Lung microvascular endothelial cell (primary cell): Measurements from ENCODE around the gene HOXB3. TPM values are rescaled to one million over a fixed set of nuclear protein-coding genes. Genes with fewer than 3 reads are reported as not detected.
A peak's percentile ranks its signal among the peaks of the same experiment; 100 is the strongest.

Experiments used
- DNase-seq, 2 donors: peaks; one replicate each; pipeline versions ENCODE4 v3.0.0 to v3.0.0-alpha.2; 2010; ENCODE audit warnings: low read depth in 2 of 2
- total RNA-seq: library from RNA; depleted of rRNA; stranded (reverse); fragments of >200 nt; gene quantifications from 2 replicates; pipeline ENCODE4 v1.2.1, GENCODE V29; 2014

Gene HOXB3
- 1.7 and 1.8 TPM in 2 replicates for total RNA-seq

GRCh38 chr17:48589831-48590606, at the start of gene HOXB3:
HOXB3 (minus strand) TSS chr17:48590241; CDS start chr17:48552474, 37,767 bp downstream.
- DNase-seq, result no peak

DNA sequence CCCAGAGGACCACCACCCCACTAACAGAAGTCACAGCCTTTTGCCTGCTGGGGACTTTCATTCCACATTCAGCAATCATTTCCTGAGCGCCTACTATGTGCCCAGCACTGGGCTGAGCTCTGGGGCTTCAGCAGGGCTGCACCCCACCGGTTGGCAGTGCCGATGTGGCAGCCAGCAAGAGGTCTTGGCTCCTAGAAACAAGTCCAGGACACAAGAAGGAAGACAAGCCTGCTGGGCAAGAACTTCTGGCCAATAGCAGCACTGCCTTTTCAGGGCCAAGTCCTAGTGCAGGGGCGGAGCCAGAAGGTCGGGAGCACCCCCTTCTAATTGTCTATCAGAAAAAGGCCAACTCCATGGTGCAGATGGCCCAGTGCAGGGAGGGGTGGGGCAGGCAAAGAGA, 49.1 kb upstream of the HOXB3 start:
- no peak for DNase-seq

DNA sequence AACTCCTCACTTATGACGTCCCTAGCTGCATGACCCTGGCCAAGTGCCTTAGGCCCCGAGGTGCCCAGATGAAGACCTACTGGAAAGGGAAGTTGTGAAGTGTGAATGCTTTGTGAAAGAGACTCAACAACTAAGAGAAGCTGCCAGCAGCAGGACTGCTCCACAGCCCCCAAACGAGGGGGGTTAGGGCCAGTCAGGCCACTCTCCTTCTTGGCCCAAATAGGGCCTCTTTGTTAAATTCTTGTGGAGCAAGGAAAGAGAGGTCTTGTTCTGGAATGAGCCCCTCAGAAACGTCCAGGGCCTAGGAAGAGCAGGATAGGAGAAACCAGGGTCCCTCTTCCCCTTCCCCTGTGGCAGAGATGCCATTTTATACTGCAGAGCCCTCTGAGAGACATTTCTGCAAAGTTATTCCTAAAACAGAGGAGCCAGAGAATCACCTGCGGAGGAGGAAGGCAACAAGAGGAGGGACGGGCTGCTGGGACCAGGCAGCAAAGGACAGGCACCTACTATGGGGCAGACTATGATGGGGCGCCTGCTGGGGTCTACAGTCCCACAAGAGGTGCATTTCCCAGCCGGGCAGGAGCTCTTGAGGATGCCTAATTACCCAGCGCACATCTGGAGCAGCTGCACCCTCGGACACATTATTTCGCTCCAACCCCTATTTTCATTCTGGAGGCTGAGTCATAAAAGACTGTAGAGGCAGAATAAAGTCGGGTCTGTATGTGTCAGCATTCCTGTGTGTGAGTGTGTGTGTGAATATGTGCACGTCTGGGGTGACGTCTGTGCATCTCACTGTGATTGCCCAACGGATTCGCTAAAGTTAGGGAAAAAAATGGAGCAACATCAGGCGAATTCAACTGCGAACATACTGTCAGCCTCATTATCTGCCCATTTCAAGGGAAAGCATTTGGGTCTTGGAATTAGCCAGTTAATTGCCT, 47.6 kb upstream of the HOXB3 start:
- DNase-seq, result no peak

- DNase-seq, result peak; percentile 80 to 82
Observed at GRCh38 chr17:48636177-48637018, 46.4 kb upstream of the HOXB3 start.

DNA sequence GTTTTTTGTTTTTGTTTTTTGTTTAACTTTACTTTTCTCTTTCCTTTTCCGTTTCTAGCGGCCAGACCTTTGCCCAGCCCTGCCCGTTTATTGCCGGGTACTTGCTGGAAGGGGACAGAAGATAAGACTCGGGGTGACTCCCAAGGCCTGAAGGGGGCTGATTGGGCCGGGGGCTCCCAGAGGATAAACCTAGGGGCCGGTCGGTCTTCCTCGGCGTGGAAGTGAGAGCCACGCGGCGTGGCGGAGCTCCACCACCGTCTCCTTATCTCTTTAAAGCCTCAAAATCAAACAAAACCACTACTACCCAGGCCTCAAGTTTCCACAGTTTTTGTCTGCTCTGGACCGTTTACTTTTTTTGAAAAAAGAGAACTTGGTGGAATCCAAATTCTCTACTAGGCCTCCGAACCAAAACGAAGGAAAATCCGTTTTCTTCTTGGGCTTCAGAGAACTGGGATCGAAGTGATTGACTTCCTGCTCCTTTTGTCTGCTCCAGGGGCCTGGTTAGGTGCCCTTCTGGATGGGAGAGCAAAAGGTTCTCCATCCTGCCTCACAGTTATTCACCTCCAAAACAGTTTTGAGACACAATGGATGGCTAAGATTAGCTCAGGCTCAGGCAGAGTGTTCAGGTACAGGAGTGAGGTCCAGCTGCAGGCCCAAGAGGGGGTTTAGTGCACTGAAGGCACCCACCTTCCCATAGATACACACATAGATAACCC, 44.6 kb upstream of the HOXB3 start:
- no peak for DNase-seq

GRCh38 chr17:48633266-48633677, 43.2 kb upstream of the HOXB3 start:
- no peak for DNase-seq

- no peak for DNase-seq
Observed at GRCh38 chr17:48632579-48633265, 42.7 kb upstream of the HOXB3 start.

DNA sequence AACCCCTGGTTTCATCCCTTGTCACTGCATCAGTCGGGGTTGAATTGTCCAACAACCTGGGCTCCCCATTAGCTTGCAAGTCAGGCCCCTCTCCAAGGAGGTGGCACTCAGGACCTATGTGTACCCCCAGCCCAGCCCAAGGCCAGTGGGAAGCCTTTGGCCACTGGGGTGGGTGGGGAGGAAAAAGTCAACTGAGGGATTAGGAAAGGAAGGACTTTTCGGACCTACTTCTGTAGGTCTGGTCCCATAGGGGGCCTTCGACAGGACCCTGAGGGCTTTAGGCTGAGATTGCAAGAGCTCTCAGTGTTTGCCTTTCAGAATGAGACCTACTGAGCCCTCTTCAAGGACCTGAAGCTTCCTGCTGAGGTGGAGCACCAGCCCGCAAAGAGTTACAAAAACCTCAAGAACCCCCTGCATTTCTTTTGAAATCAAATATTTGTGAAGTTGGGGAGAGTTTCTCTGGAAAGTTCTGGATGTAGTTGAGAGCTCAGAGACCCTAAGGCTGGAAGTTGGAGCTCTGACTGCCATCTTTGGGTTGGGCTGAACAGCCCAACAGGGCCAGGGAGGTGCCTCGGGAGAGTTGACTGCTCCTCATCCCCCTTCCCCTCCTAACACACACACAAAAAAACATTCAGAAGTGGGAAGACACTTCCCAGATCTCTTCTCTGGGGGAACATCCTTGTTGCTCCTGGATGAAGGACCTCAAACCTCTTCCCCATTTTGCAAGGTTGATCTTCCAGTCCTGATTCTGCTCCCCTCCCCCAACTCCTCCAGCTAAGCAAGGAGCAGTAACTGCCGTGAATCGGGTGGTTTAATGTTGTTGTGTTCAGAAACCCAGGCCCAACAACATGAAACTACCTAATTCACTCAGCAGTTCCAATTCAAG, 41.9 kb upstream of the HOXB3 start:
- no peak for DNase-seq

GRCh38 chr17:48630925-48631692, 41.1 kb upstream of the HOXB3 start:
- no peak for DNase-seq

GRCh38 chr17:48630009-48630924, 40.2 kb upstream of the HOXB3 start:
- no peak for DNase-seq

GRCh38 chr17:48629411-48629759, 39.3 kb upstream of the HOXB3 start:
- DNase-seq, result no peak

- DNase-seq, result no peak
Observed at GRCh38 chr17:48628649-48629410, 38.8 kb upstream of the HOXB3 start.

DNA sequence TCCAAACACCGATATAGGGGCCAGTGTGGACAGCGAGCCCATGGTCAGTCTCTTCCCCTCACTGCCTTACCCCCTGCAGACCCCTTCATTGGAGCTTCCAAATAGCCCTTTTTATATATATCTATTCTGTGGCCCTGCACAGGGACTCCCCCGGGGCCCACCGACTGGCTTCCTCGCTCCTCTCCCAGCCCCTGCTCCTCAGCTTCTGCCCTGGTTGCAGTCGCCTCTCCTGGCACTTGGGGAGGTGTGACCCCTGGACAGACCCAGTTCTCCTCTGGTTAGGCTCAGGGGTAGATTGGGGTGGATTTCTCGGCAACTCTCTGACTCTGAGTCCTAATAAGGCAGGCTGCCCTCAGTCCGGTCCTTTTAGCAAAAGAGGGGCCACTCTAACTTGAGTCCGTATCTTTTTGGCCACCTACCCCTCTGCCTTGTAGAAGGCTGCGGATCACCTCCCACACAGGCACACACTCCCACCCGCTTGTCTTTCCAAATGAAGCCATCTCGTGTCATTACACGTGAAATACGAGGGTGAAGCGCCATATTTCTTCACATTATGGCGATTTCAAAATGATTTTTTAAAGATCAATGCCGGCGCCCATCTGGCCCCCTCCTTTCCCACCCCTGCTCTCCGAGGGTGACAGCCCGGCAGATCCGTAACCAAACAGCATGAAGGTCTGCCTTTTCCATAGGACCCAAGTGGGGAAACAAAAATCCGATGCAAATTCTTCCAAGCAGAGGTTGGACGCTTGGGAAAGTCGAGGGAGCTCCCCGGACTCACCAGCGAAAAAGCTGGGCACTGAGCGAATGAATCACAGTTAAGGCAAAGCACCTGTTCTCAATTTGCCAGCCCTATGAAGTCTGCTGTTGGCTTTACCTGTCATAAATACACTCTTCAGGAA, 37.8 kb upstream of the HOXB3 start:
- DNase-seq, result no peak

DNA sequence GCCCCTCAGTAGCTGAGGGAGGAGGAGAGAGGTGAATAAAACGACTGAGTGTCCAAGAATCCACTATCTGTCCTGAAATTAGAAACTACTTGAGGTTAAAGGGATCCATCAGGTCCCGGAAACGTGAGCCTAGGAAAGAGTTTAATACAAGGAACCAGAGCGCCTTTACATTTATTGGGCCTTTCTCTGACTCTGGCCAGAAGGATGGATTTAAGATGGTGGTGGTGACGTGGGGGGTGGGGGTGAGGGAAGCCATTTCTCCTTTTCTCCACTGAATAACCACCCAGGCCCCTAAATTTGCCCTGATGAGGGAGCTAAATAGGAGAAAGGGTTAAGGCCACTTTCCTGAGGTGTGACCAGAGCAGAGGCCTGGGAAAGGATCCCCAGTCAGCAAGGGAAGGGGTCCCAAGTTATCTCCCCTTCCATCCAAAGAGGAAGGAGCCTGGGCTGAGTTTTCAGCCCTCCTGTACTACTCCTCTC, 37.1 kb upstream of the HOXB3 start:
- no peak for DNase-seq
